Measurements from ENCODE around the gene TDRD7.

Gene TDRD7

DNA sequence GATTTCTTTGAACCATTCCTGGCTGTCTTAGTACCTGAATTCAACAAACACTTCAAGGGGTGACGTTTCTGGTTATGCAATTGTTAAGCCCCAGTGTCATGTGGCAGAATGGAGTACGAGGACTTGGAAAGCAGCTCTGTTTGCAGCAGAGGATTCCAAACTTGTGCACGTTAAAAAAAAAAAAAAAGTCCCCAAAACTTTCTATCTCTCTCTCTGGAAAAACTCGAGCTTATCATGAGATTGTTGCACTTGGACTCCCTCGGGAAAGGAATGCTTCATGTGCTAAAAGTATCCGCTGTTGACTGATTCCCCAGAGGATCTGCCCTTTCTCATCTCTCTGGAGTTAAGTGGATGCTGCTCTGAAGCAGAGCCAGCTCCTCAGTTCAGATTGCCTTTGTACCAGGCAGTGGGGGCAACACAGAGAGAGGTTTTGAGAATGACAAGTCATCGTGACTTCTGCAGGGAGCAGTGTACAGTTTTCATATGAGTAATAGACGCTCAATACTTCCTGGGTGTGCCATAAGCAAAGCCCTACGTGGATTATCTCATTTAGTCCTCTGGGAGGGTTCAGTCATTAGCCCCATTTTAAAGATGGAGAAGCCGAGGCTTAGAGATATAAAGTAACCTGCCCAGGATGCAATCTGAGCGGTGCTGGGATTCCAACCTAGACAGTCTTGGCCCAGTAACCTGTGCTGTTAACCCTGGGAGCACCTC, 117.6 kb downstream of the TDRD7 start:
- DNase-seq, result no peak

DNA sequence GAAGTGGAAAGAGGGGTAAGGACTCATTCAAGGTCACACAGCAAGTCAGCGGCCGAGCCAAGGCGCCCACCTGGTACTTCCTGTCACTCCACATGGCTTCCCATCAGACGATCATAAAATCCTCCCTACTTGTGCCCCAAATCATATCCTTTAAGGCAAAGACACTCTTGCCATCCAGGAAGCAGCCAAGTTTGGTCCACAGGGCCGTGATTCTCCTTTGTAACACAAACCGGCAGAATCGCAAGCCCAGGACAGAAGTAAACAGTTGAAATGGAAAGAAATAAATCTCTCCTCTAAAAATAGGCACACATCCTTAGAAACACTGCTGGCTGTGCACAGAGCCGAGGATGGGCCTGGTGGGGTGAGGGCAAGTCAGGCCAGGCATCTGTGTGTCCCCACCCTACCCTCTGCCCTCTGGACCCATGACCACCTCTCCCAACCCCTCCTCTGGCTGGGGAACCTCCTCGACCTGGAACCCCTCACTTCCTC, 120.0 kb downstream of the TDRD7 start:
- no peak for DNase-seq

DNA sequence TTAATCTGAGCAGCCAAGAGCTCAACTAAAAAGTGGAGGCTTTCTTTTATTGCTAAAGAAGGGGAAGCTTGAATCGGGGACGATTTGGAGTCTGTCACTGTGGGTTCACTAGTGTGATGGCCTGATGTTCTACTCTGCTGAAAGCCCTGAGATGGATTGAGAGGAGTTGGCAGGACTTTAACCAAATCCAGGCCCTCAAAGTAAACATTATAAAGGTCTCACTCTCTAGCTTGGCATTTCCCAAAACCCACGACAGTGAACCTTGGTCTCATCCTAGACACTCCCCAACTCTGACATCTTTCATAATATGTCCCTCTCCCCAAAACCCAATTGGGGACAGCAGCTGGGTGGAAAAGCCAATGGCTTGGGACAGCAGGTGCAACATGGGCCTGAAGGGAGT, 122.3 kb downstream of the TDRD7 start:
- DNase-seq, result no peak

DNA sequence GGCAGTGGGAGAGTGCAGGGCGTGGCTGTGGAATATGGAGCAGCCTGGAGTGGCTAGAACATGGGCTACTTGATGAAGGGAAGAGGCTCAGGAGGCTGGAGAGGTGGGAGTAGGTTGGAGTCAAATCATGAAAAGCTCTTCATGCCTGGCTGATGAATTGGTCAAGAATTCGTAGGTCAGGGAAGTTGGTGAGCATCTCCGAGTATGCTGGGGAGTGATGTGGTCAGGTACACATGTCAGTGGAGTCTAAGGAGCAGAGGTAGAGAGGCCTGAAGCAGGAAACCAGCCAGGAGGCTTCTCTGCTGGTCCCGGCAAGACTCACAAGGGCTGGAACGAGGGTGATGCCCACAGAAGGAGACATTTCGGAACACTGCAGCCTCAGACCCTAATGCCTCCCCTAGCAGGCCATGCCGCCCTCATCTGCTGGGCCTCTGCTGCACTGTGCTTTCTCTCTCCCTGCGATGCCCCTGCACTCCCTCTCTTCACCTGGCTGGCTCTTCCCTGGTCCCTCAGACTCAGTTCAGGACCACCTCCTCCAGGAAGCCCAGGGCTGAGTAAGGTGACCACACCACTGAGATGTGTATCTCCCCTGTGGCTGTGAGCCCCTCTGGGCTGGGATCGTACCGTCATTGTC, 123.2 kb downstream of the TDRD7 start:
- DNase-seq, result no peak

- no peak for DNase-seq
Measured at GRCh38 chr9:97535771-97536170, 123.9 kb downstream of the TDRD7 start.

GRCh38 chr9:97536480-97536879, 124.6 kb downstream of the TDRD7 start:
- DNase-seq, result no peak

- no peak for DNase-seq
Measured at GRCh38 chr9:97543561-97543960, 131.7 kb downstream of the TDRD7 start.

DNA sequence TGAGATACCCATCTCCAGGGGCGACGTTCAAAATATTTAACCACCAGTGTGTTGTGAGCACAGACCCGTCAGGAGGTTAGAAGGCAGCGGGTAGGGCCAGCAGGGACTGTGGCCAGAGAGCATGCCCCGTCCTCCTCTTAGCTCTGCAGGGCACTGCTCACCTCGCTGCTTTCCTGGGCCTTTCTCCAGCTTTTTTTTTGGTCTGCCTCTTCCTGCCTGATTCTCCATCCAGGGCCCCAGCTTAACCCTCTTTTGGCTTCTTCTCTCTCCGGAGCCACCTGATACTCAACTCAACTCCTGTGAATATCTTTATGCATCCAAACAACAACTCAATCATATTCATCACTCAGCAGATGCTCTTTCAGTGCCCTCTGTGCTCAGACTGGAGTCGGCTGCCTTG, 133.6 kb downstream of the TDRD7 start:
- DNase-seq, result no peak

Measured in stimulated activated CD4-positive, alpha-beta T cell treated with anti-CD3 and anti-CD28 coated beads, Interleukin-2, amount 100 ng/mL, for 48 hours (primary cell).